A549 (cell line): Measurements from ENCODE around the gene SRCAP.

Experiments
- BHLHE40 ChIP-seq: IDR thresholded peaks from 2 replicates; pipeline ENCODE4 v1.6.1; 2012; ENCODE audit warnings: low read depth, low read length, inconsistent platforms
- FOSL2 ChIP-seq, 2 experiments: fragments of 450-650 bp in 1 of 2; fragments of >200 bp in 1 of 2; sonication (Bioruptor Twin) in 1 of 2; formaldehyde crosslinking; IDR thresholded peaks; 2 replicates each; pipeline versions ENCODE4 v1.5.0 to v1.6.1; 2016 to 2020; ENCODE audit warnings: mild to moderate bottlenecking in 1 of 2, moderate library complexity in 1 of 2
- JUN ChIP-seq, 2 experiments: fragments of >200 bp; sonication (Bioruptor Twin); formaldehyde crosslinking; IDR thresholded peaks; 2 replicates in 1 of 2; 3 replicates in 1 of 2; pipeline ENCODE4 v1.6.1; 2016 to 2017
- MAX ChIP-seq: IDR thresholded peaks from 2 replicates; pipeline ENCODE4 v1.6.1; 2012
- POLR2A ChIP-seq: IDR thresholded peaks from 2 replicates; pipeline ENCODE4 v1.6.1; 2012; ENCODE audit warnings: mild to moderate bottlenecking, low read length
- POLR2AphosphoS2 ChIP-seq: conservative IDR thresholded peaks from 2 replicates; pipeline ENCODE4 v1.6.1; 2012; ENCODE audit warnings: low read length, improper control_type of control experiment, inconsistent platforms
- REST ChIP-seq: fragments of 200-600 bp; sonication (generic); IDR thresholded peaks from 2 replicates; pipeline ENCODE4 v1.6.1; 2016; ENCODE audit warnings: antibody characterized with exemption, mild to moderate bottlenecking, moderate library complexity
- SMC3 ChIP-seq: fragments of >200 bp; sonication (Bioruptor Twin); formaldehyde crosslinking; IDR thresholded peaks from 3 replicates; pipeline ENCODE4 v1.6.1; 2018; ENCODE audit warnings: inconsistent platforms

GRCh38 chr16:30720086-30720485 lies 21.1 kb downstream of the SRCAP start:
- TF ChIP-seq FOSL2 (IDR thresholded peaks at IDR 0.05), result no peak
- no peak for TF ChIP-seq FOSL2 (CRISPR knock-in tag; IDR thresholded peaks at IDR 0.05)
- TF ChIP-seq POLR2A, result no peak
- no peak for TF ChIP-seq MAX
- no peak for TF ChIP-seq JUN (IDR thresholded peaks at IDR 0.05)
- no peak for TF ChIP-seq POLR2AphosphoS2
- TF ChIP-seq BHLHE40, result no peak
- no peak for TF ChIP-seq REST
- no peak for TF ChIP-seq SMC3
